Loucy (cell line): Measurements from ENCODE around the gene HAP1.

ENCODE experiments used
- H2AFZ ChIP-seq: fragments of 200-600 bp; sonication (generic); 2 replicates; pipeline ENCODE4 v1.6.0; 2016; ENCODE audit warnings: antibody characterized with exemption, mild to moderate bottlenecking, low read length, moderate library complexity
- H3F3A ChIP-seq: fragments of 200-600 bp; 2 replicates; pipeline ENCODE4 v1.6.0; 2016; ENCODE audit warnings: antibody characterized with exemption, low read depth, mild to moderate bottlenecking
- H3K27me3 ChIP-seq: fragments of 200-600 bp; sonication (generic); 2 replicates; pipeline ENCODE4 v1.6.1; 2014; ENCODE audit warnings: low read length, mild to moderate bottlenecking; ENCODE audit not compliant: insufficient read depth, poor library complexity, severe bottlenecking
- H3K36me3 ChIP-seq: fragments of 200-600 bp; sonication (generic); 2 replicates; pipeline ENCODE4 v1.6.1; 2016; ENCODE audit warnings: low read length; ENCODE audit not compliant: insufficient read depth
- H3K4me1 ChIP-seq: fragments of 200-600 bp; sonication (generic); 2 replicates; pipeline ENCODE4 v1.5.1; 2014; ENCODE audit warnings: low read length, mild to moderate bottlenecking; ENCODE audit not compliant: insufficient read depth, poor library complexity, severe bottlenecking
- H3K4me2 ChIP-seq: fragments of 200-600 bp; sonication (generic); 2 replicates; pipeline ENCODE4 v1.6.0; 2014; ENCODE audit warnings: antibody characterized with exemption, low read length, low read depth, mild to moderate bottlenecking; ENCODE audit not compliant: poor library complexity, severe bottlenecking
- H3K4me3 ChIP-seq: fragments of 200-600 bp; sonication (generic); 2 replicates; pipeline ENCODE4 v1.5.1; 2014; ENCODE audit warnings: low read length, mild to moderate bottlenecking, mixed read lengths; ENCODE audit not compliant: poor library complexity, severe bottlenecking
- H3K79me2 ChIP-seq: fragments of 200-600 bp; sonication (generic); 2 replicates; pipeline ENCODE4 v1.6.1; 2014; ENCODE audit warnings: low read length; ENCODE audit not compliant: insufficient read depth
- H3K9ac ChIP-seq: fragments of 200-600 bp; sonication (generic); 2 replicates; pipeline ENCODE4 v1.6.0; 2014; ENCODE audit warnings: mild to moderate bottlenecking, low read depth, low read length, moderate library complexity; ENCODE audit not compliant: poor library complexity, severe bottlenecking
- H3K9me2 ChIP-seq: fragments of 200-600 bp; sonication (generic); replicated peaks from 2 replicates; pipeline ENCODE4 v1.6.1; 2016; ENCODE audit warnings: low read depth, low read length, mixed read lengths
- H3K9me3 ChIP-seq: fragments of 200-600 bp; sonication (generic); 2 replicates; pipeline ENCODE4 v1.6.1; 2014; ENCODE audit warnings: mild to moderate bottlenecking, antibody characterized with exemption, low read length, low read depth; ENCODE audit not compliant: insufficient read depth
- H4K20me1 ChIP-seq: fragments of 200-600 bp; sonication (generic); 2 replicates; pipeline ENCODE4 v1.6.0; 2014; ENCODE audit warnings: antibody characterized with exemption, low read length, mild to moderate bottlenecking; ENCODE audit not compliant: insufficient read depth, poor library complexity, severe bottlenecking
- EZH2phosphoT487 ChIP-seq: fragments of 200-600 bp; IDR thresholded peaks from 2 replicates; pipeline ENCODE4 v1.6.1; 2018; ENCODE audit warnings: antibody characterized with exemption, mild to moderate bottlenecking, moderate library complexity, borderline replicate concordance
- TF ChIP-seq, protein P1 (sequence below): fragments of 200-600 bp; sonication (generic); conservative IDR thresholded peaks from 2 replicates; pipeline ENCODE4 v1.5.1; 2014; ENCODE audit warnings: mild to moderate bottlenecking, antibody characterized with exemption, low read length

Gene HAP1

DNA sequence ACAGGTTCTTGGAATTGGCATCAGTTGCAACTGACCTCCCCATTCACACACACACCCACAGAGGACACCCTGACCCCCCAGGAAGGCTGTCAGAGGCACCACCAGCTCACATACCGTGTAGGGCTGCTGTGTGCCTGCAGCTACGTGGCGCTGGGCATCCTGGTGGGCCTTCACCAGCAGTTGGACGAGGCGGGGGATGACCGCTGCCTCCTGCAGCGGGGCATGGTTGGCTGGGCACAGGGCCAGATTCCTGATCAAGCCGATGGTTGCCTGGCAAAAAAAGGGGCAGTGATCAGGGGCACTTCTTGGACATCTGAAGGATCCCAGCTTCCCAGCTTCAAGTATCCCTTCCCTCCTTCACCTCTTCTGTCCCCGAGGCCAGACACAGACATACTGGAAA lies 24.2 kb upstream of the HAP1 start:
- no peak overlapping the region for H2AFZ ChIP-seq
- peaks cover 84% of the 10 kb centered on the region; the same call in 1 of the 2 replicates for H3K36me3 ChIP-seq
- H3K9ac ChIP-seq, result no peak overlapping the region
- no peaks in the 10 kb centered on the region for H3F3A ChIP-seq
- no peaks in the 10 kb centered on the region for H3K9me2 ChIP-seq
- no peaks in the 10 kb centered on the region for H3K27me3 ChIP-seq
- H3K4me1 ChIP-seq, result no peaks in the 10 kb centered on the region
- H3K79me2 ChIP-seq, result no peaks in the 10 kb centered on the region
- no peaks in the 10 kb centered on the region for H4K20me1 ChIP-seq
- no peak overlapping the region for H3K4me2 ChIP-seq
- no peak for TF ChIP-seq EZH2phosphoT487
- TF ChIP-seq, protein P1, sequence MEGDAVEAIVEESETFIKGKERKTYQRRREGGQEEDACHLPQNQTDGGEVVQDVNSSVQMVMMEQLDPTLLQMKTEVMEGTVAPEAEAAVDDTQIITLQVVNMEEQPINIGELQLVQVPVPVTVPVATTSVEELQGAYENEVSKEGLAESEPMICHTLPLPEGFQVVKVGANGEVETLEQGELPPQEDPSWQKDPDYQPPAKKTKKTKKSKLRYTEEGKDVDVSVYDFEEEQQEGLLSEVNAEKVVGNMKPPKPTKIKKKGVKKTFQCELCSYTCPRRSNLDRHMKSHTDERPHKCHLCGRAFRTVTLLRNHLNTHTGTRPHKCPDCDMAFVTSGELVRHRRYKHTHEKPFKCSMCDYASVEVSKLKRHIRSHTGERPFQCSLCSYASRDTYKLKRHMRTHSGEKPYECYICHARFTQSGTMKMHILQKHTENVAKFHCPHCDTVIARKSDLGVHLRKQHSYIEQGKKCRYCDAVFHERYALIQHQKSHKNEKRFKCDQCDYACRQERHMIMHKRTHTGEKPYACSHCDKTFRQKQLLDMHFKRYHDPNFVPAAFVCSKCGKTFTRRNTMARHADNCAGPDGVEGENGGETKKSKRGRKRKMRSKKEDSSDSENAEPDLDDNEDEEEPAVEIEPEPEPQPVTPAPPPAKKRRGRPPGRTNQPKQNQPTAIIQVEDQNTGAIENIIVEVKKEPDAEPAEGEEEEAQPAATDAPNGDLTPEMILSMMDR, result no peak
- no peak overlapping the region for H3K4me3 ChIP-seq
- H3K9me3 ChIP-seq, result no peaks in the 10 kb centered on the region

DNA sequence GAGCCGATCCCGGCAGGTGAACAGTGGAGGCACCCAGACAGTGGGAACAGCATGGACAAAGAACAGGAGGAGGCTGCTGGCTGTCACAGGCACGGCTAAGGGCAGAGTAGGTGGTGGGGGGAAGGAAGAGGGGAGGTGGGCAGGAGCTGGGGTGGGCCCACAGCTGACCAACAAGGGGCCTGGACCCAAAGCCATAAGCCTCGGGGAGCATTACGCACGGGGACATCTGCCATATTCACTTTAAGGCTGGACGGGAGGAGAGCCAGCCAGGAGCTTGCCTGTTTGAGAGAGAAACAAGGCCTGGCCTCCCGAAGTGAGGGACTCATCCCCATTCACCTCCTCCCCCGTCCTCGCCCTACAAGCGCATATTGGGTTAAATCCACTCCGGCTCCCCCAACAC lies 19.6 kb upstream of the HAP1 start:
- Histone ChIP-seq H3K9ac (no peak overlapping the region), H3K9me2 (no peaks in the 10 kb centered on the region), H2AFZ (no peak overlapping the region), H3K4me3 (no peak overlapping the region), H4K20me1 (no peaks in the 10 kb centered on the region), H3K79me2 (no peaks in the 10 kb centered on the region), H3K4me2 (no peak overlapping the region), H3K27me3 (no peaks in the 10 kb centered on the region), H3K36me3 (peaks cover 46% of the 10 kb centered on the region; the same call in 1 of the 2 replicates), H3K9me3 (no peaks in the 10 kb centered on the region), H3F3A (no peaks in the 10 kb centered on the region), H3K4me1 (no peaks in the 10 kb centered on the region)
- TF ChIP-seq, protein P1, result no peak
- TF ChIP-seq EZH2phosphoT487, result no peak

DNA sequence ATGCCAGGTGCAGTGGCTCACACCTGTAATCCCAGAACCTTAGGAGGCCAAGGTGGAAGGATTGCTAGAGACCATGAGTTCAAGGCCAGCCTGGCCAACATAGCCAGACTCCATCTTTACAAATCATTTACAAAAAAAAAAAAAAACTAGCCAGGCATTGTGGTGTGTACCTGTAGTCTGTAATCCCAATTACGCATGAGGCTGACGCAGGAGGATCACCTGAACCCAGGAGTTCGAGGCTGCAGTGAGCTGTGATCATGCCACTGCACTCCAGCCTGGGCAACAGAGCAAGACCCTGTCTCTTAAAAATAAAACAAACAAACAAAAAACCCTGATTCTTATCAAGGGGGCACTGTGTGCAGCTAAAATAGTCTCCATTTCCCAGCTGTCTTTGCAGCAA lies 16.8 kb upstream of the HAP1 start:
- TF ChIP-seq, protein P1, result no peak
- no peak for TF ChIP-seq EZH2phosphoT487
- H3K27me3 ChIP-seq, result no peaks in the 10 kb centered on the region
- H3K9ac ChIP-seq, result no peak overlapping the region
- H3F3A ChIP-seq, result no peaks in the 10 kb centered on the region
- no peaks in the 10 kb centered on the region for H3K9me3 ChIP-seq
- H3K4me1 ChIP-seq, result no peaks in the 10 kb centered on the region
- H3K36me3 ChIP-seq, result peaks cover 25% of the 10 kb centered on the region; the same call in 1 of the 2 replicates
- H3K9me2 ChIP-seq, result no peaks in the 10 kb centered on the region
- H3K79me2 ChIP-seq, result no peaks in the 10 kb centered on the region
- H2AFZ ChIP-seq, result no peak overlapping the region
- H3K4me2 ChIP-seq, result no peak overlapping the region
- no peak overlapping the region for H3K4me3 ChIP-seq
- no peaks in the 10 kb centered on the region for H4K20me1 ChIP-seq
